LNCAP (cell line): ENCODE data around the gene USP22.

ENCODE experiments used
- CTCF ChIP-seq: fragments of 450-650 bp; IDR thresholded peaks from 2 replicates; pipeline ENCODE4 v1.5.1; 2017; ENCODE audit warnings: mild to moderate bottlenecking

The USP22 gene

GRCh38 chr17:21021208-21021803 is 21.5 kb downstream of the USP22 start:
- no peak for TF ChIP-seq CTCF

- no peak for TF ChIP-seq CTCF
Observed at GRCh38 chr17:21020622-21021021, 22.2 kb downstream of the USP22 start.

- TF ChIP-seq CTCF, result peak; percentile 50
Observed at GRCh38 chr17:21019976-21020586, 22.7 kb downstream of the USP22 start.

- TF ChIP-seq CTCF, result no peak
Observed at GRCh38 chr17:21018894-21019293, 23.9 kb downstream of the USP22 start.

- TF ChIP-seq CTCF, result no peak
Observed at GRCh38 chr17:21017861-21018260, 24.9 kb downstream of the USP22 start.

GRCh38 chr17:21017256-21017655 is 25.6 kb downstream of the USP22 start:
- TF ChIP-seq CTCF, result no peak

- no peak for TF ChIP-seq CTCF
Observed at GRCh38 chr17:21016826-21017225, 26.0 kb downstream of the USP22 start.

- TF ChIP-seq CTCF, result no peak
Observed at GRCh38 chr17:21015564-21015963, 27.2 kb downstream of the USP22 start.
